Endothelial cell of umbilical vein (primary cell): ENCODE data around the gene LYRM4. TPM values are rescaled to one million over a fixed set of nuclear protein-coding genes. Genes with fewer than 3 reads are reported as not detected.

ENCODE experiments used
- BruUV-seq: library from RNA; stranded (reverse); fragments of 400-500 nt; replicated peaks from 2 replicates; lab custom pipeline; 2021; lab: Mats Ljungman, UMichigan
- CTCF ChIA-PET: fragments of 300-600, 350-600 bp; sonication (Branson Sonifier 250); formaldehyde crosslinking; loops from one replicate; lab custom pipeline; 2021; ENCODE audit warnings: antibody characterized with exemption, inconsistent platforms; lab: Charles Lee
- POLR2A ChIA-PET: fragments of 300-600, 350-600 bp; sonication (Branson Sonifier 250); formaldehyde crosslinking; loops from one replicate; lab custom pipeline; 2021; ENCODE audit warnings: antibody characterized with exemption, inconsistent platforms; lab: Charles Lee
- DNase-seq: peaks from one replicate; pipeline ENCODE4 v3.0.0-alpha.2; 2011; ENCODE audit warnings: low read depth, low spot score
- FAIRE-seq: peaks from 2 replicates; lab custom pipeline; 2011; peaks lifted over from hg19 to GRCh38; lab: Jason Lieb, UNC
- H2AFZ ChIP-seq: 2 replicates; pipeline ENCODE4 v1.6.0; 2012; ENCODE audit warnings: low read depth, low read length, control low read depth, inconsistent platforms
- H3K27ac ChIP-seq: 2 replicates; pipeline ENCODE4 v1.5.1; 2011; ENCODE audit warnings: low read depth, mild to moderate bottlenecking, control low read depth, low read length, moderate library complexity; ENCODE audit not compliant: insufficient read depth
- H3K27me3 ChIP-seq, 2 experiments: 2 replicates each; pipeline versions ENCODE4 v1.6.0 to v1.6.1; 2011; ENCODE audit warnings: low read length in 2 of 2, mixed read lengths in 1 of 2; ENCODE audit not compliant: control insufficient read depth in 2 of 2, insufficient read depth in 2 of 2
- H3K36me3 ChIP-seq, 2 experiments: 2 replicates in 1 of 2; 3 replicates in 1 of 2; pipeline ENCODE4 v1.5.1; 2011; ENCODE audit warnings: low read length in 2 of 2, mild to moderate bottlenecking in 1 of 2, moderate library complexity in 1 of 2; ENCODE audit not compliant: control insufficient read depth in 2 of 2, insufficient read depth in 2 of 2; ENCODE audit errors: extremely low read depth in 1 of 2
- H3K4me1 ChIP-seq: 3 replicates; pipeline ENCODE4 v1.5.1; 2011; ENCODE audit warnings: mild to moderate bottlenecking, low read length; ENCODE audit not compliant: control insufficient read depth, insufficient read depth; ENCODE audit errors: extremely low read depth
- H3K4me2 ChIP-seq: 2 replicates; pipeline ENCODE4 v1.6.1; 2011; ENCODE audit warnings: low read length, control low read depth, mixed read lengths; ENCODE audit not compliant: insufficient read depth
- H3K4me3 ChIP-seq, 3 experiments: fragments of 200-600 bp in 1 of 3; sonication (generic), shearing (Covaris generic) in 1 of 3; replicated peaks in 1 of 3; 2 replicates each; pipeline ENCODE4 v1.5.1; 2011 to 2016; ENCODE audit warnings: control low read depth in 3 of 3, low read length in 3 of 3, mild to moderate bottlenecking in 2 of 3, inconsistent platforms in 1 of 3, low read depth in 1 of 3, moderate library complexity in 1 of 3; ENCODE audit not compliant: insufficient read depth in 1 of 3
- H3K79me2 ChIP-seq: 2 replicates; pipeline ENCODE4 v1.6.0; 2012; ENCODE audit warnings: low read length, inconsistent platforms; ENCODE audit not compliant: control insufficient read depth, insufficient read depth
- H3K9ac ChIP-seq: replicated peaks from 2 replicates; pipeline ENCODE3; 2011; ENCODE audit warnings: low read length, control low read depth; ENCODE audit not compliant: insufficient read depth; ENCODE audit errors: extremely low read depth
- H3K9me1 ChIP-seq: replicated peaks from 3 replicates; pipeline ENCODE4 v1.6.0; 2011; ENCODE audit warnings: mild to moderate bottlenecking, low read length; ENCODE audit not compliant: control insufficient read depth, insufficient read depth; ENCODE audit errors: extremely low read depth
- H3K9me3 ChIP-seq: replicated peaks from 2 replicates; pipeline ENCODE4 v1.5.1; 2012; ENCODE audit warnings: low read length, inconsistent platforms; ENCODE audit not compliant: control insufficient read depth, insufficient read depth
- H4K20me1 ChIP-seq: replicated peaks from 2 replicates; pipeline ENCODE3; 2011; ENCODE audit warnings: mild to moderate bottlenecking, low read length; ENCODE audit not compliant: control insufficient read depth, insufficient read depth; ENCODE audit errors: extremely low read depth
- EZH2 ChIP-seq: IDR thresholded peaks from 2 replicates; pipeline ENCODE4 v1.6.1; 2012; ENCODE audit warnings: borderline replicate concordance, low read depth, mild to moderate bottlenecking, moderate library complexity, low read length, inconsistent platforms; ENCODE audit not compliant: severe bottlenecking
- MYC ChIP-seq: IDR thresholded peaks from one replicate; pipeline ENCODE4 v1.6.1; 2011; ENCODE audit warnings: mild to moderate bottlenecking, low read depth, low read length
- POLR2AphosphoS5 ChIP-seq: IDR thresholded peaks from 2 replicates; pipeline ENCODE4 v1.6.1; 2012; ENCODE audit warnings: low read depth, mild to moderate bottlenecking, control low read depth, low read length, moderate library complexity; ENCODE audit not compliant: insufficient read depth
- dilution Hi-C: fragments of 300-500 bp; cut with MboI; formaldehyde crosslinking; loops from one replicate; pipeline ENCODE4 v1.15.0; 2019; ENCODE audit warnings: low sequenced_read_pairs; ENCODE audit not compliant: extremely low pct_ligation_motif_present
- intact Hi-C: fragments of 100-400 bp; cut with micrococcal nuclease; formaldehyde crosslinking; loops from one replicate; pipeline ENCODE4 v1.10.0; 2022
- polyA plus RNA-seq, 4 experiments: library from polyadenylated mRNA; depleted of rRNA in 3 of 4; stranded (reverse) in 3 of 4; unstranded in 1 of 4; fragments of >200 nt; gene quantifications; 2 replicates each; pipeline versions ENCODE4 v1.2.1 to v1.2.3, GENCODE V29; 2011 to 2012; ENCODE audit warnings: missing spikeins in 1 of 4
- total RNA-seq: library from RNA; stranded (reverse); gene quantifications from 2 replicates; pipeline ENCODE4 v1.2.3, GENCODE V29; 2021
- TF ChIP-seq, protein P1 (sequence below): IDR thresholded peaks from 2 replicates; pipeline ENCODE4 v1.6.1; 2011; ENCODE audit not compliant: insufficient read depth, insufficient read length
- TF ChIP-seq, protein P2 (sequence below), 2 donors: IDR thresholded peaks; 1 replicate in 1 of 2; 2 replicates in 1 of 2; pipeline ENCODE4 v1.5.1; 2011; ENCODE audit warnings: low read length in 2 of 2, mild to moderate bottlenecking in 2 of 2, moderate library complexity in 2 of 2, control low read depth in 1 of 2, inconsistent platforms in 1 of 2, low read depth in 1 of 2; ENCODE audit not compliant: insufficient read depth in 1 of 2; ENCODE audit errors: extremely low read depth in 1 of 2

LYRM4 gene
- total and polyA plus RNA-seq, 2 donors (not counting 3 experiments of a cell fraction or from before 2014, with no cell fraction given): 39.5 to 44.0 TPM

DNA sequence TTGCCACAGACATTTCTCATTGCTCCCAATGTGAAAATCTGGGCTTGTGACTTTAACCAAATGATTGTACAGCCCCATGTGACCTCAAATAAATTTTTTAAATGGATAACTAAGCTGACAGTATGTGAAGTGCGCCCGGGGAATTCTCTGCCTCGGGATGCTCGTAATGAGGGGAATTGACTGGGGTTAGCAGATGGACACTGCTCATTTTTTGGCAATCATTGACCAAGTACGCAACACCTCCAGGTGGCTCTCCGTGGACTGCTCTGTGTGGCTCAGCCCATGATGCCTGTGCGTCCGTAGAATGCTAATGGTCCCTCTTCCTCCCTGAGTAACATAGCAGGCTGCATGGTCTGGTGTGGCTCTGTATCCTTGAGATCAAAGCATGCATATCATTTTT, 42.9 kb upstream of the LYRM4 start:
- H3K27me3 ChIP-seq: no peaks in the 10 kb centered on the region
- TF ChIP-seq EZH2 (no peak), MYC (no peak)
- dilution Hi-C loops (no loop called here), intact Hi-C loops (loop anchor here (1.0 to 2.0 kb wide), 2 partner anchors 89 to 160 kb away; no protein-coding TSS in a partner anchor)
- no peaks in the 10 kb centered on the region for H3K9me1 ChIP-seq
- no peaks in the 10 kb centered on the region for H3K79me2 ChIP-seq
- ChIA-PET CTCF (interaction anchor here (1.1 to 4.5 kb wide), 6 partner anchors 8 to 247 kb away, joined by 3 to 37 read pairs (median 4); no protein-coding TSS in a partner anchor), POLR2A (no interaction called here)
- H3K9ac ChIP-seq: no peak overlapping the region
- FAIRE-seq: no peak
- no peaks in the 10 kb centered on the region for H3K4me1 ChIP-seq
- no peak overlapping the region for H3K27ac ChIP-seq
- H3K4me3 ChIP-seq: no peak overlapping the region
- no peaks in the 10 kb centered on the region for H3K36me3 ChIP-seq
- H2AFZ ChIP-seq: no peak overlapping the region
- H4K20me1 ChIP-seq: no peaks in the 10 kb centered on the region
- H3K4me2 ChIP-seq: no peak overlapping the region
- no peak for DNase-seq
- no peaks in the 10 kb centered on the region for H3K9me3 ChIP-seq
- BruUV-seq: no TSS peak

DNA sequence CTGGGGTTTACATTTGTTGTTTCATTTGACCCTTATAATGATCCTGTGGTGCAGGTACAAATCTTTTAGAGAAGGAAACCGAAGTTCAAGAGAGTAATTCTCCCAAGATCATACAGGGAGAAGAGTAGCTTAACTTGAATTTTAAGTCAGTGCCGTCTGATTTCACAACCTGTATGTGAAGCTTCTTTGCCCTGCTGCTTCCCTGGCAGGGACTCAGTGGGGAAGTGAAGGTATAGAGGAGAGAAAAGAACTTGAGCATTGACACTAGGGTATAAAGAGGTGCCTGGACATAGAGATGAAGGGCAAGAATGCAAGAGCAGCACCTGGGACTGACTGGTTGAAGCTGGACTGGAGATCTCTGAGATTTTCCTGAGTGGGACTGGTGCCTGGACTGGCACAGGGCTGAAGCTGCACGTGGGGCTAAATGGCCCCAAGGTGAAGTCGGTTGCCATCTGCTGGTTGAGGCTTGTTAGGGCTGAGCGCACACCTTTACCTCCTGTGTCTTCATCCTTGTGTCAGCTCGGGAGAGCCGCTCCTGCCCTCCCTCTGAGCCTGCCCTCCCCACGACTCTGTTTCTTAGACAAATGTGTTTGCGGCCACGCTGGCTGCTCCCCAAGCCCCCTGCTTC, 42.4 kb upstream of the LYRM4 start:
- dilution Hi-C loops (no loop called here), intact Hi-C loops (loop anchor here (1.0 to 2.0 kb wide), 2 partner anchors 88 to 160 kb away; no protein-coding TSS in a partner anchor)
- DNase-seq (peak; percentile 18), FAIRE-seq (peak; percentile 15)
- Histone ChIP-seq H3K9me1 (no peaks in the 10 kb centered on the region), H3K9me3 (no peaks in the 10 kb centered on the region), H2AFZ (no peak overlapping the region), H3K4me2 (no peak overlapping the region), H3K36me3 (no peaks in the 10 kb centered on the region), H3K4me3 (no peak overlapping the region), H3K9ac (no peak overlapping the region), H3K4me1 (no peaks in the 10 kb centered on the region), H3K27ac (no peak overlapping the region), H4K20me1 (no peaks in the 10 kb centered on the region), H3K27me3 (no peaks in the 10 kb centered on the region), H3K79me2 (no peaks in the 10 kb centered on the region)
- TF ChIP-seq POLR2AphosphoS5 (no peak), EZH2 (no peak)
- TF ChIP-seq, protein P1, sequence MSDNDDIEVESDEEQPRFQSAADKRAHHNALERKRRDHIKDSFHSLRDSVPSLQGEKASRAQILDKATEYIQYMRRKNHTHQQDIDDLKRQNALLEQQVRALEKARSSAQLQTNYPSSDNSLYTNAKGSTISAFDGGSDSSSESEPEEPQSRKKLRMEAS: no peak
- TF ChIP-seq, protein P2, sequence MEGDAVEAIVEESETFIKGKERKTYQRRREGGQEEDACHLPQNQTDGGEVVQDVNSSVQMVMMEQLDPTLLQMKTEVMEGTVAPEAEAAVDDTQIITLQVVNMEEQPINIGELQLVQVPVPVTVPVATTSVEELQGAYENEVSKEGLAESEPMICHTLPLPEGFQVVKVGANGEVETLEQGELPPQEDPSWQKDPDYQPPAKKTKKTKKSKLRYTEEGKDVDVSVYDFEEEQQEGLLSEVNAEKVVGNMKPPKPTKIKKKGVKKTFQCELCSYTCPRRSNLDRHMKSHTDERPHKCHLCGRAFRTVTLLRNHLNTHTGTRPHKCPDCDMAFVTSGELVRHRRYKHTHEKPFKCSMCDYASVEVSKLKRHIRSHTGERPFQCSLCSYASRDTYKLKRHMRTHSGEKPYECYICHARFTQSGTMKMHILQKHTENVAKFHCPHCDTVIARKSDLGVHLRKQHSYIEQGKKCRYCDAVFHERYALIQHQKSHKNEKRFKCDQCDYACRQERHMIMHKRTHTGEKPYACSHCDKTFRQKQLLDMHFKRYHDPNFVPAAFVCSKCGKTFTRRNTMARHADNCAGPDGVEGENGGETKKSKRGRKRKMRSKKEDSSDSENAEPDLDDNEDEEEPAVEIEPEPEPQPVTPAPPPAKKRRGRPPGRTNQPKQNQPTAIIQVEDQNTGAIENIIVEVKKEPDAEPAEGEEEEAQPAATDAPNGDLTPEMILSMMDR (IDR thresholded peaks at IDR 0.05; ENCODE audit: extremely low read depth in 1 of 2, insufficient read depth in 1 of 2, low read depth in 1 of 2, low read length in 2 of 2): peak; percentile 18 to 56
- no TSS peak for BruUV-seq
- CTCF ChIA-PET: interaction anchor here (0.6 to 4.5 kb wide), 9 partner anchors 8 to 246 kb away, joined by 3 to 37 read pairs (median 4); no protein-coding TSS in a partner anchor
- POLR2A ChIA-PET: no interaction called here
